22Rv1 (cell line): ENCODE data around the gene VPS35.

ENCODE experiments used
- ZFX ChIP-seq: fragments of 450-650 bp; IDR thresholded peaks from 2 replicates; pipeline ENCODE4 v1.6.1; 2017; ENCODE audit warnings: antibody characterized with exemption, borderline replicate concordance
- TF ChIP-seq, protein P1 (sequence below): fragments of 450-650 bp; IDR thresholded peaks from 2 replicates; pipeline ENCODE4 v1.5.1; 2017; ENCODE audit warnings: mild to moderate bottlenecking

DNA sequence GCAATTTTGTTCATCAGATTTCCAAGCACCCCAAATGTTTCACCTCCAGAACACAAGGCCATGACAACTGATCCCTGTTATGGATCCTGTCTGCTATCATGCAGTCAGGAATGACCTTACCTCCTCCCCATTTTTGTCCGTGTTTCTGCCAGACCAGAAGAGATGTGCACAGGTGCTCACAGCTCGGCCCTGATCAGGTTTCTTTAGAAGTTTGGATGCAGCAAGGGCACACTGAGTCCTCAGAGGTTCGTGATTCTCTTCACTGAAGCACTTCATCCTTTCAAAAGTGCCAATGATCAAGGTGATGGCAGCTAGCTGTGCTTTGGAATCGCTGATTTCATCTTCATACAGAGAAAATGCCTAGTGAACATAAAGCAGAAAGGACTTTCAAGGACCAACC is 26.9 kb downstream of the VPS35 start:
- TF ChIP-seq, protein P1, sequence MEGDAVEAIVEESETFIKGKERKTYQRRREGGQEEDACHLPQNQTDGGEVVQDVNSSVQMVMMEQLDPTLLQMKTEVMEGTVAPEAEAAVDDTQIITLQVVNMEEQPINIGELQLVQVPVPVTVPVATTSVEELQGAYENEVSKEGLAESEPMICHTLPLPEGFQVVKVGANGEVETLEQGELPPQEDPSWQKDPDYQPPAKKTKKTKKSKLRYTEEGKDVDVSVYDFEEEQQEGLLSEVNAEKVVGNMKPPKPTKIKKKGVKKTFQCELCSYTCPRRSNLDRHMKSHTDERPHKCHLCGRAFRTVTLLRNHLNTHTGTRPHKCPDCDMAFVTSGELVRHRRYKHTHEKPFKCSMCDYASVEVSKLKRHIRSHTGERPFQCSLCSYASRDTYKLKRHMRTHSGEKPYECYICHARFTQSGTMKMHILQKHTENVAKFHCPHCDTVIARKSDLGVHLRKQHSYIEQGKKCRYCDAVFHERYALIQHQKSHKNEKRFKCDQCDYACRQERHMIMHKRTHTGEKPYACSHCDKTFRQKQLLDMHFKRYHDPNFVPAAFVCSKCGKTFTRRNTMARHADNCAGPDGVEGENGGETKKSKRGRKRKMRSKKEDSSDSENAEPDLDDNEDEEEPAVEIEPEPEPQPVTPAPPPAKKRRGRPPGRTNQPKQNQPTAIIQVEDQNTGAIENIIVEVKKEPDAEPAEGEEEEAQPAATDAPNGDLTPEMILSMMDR, result no peak
- TF ChIP-seq ZFX, result no peak
